IPS-20b (cell line): ENCODE measurements around the gene WEE2.

ENCODE experiments used
- H3K27ac ChIP-seq: one replicate; pipeline ENCODE4 v1.5.1; 2013; ENCODE audit warnings: low read length
- H3K27me3 ChIP-seq: 2 replicates; pipeline ENCODE4 v1.6.1; 2013; ENCODE audit warnings: mild to moderate bottlenecking, low read length, inconsistent platforms; ENCODE audit not compliant: insufficient read depth
- H3K36me3 ChIP-seq: 2 replicates; pipeline ENCODE4 v1.6.1; 2013; ENCODE audit warnings: low read depth, mild to moderate bottlenecking, inconsistent platforms, low read length, moderate library complexity; ENCODE audit not compliant: insufficient read depth
- H3K4me1 ChIP-seq: 2 replicates; pipeline ENCODE4 v1.6.1; 2013; ENCODE audit warnings: mild to moderate bottlenecking, control low read depth, inconsistent platforms, low read length, moderate library complexity; ENCODE audit not compliant: insufficient read depth
- H3K4me3 ChIP-seq: 2 replicates; pipeline ENCODE4 v1.5.1; 2013; ENCODE audit warnings: mild to moderate bottlenecking, low read length, inconsistent platforms
- H3K9ac ChIP-seq: 2 replicates; pipeline ENCODE4 v1.6.1; 2013; ENCODE audit warnings: low read depth, mild to moderate bottlenecking, inconsistent platforms, low read length, moderate library complexity
- H3K9me3 ChIP-seq: 2 replicates; pipeline ENCODE4 v1.6.1; 2013; ENCODE audit warnings: mild to moderate bottlenecking, low read depth, low read length, inconsistent platforms; ENCODE audit not compliant: insufficient read depth

The WEE2 gene

GRCh38 chr7:141704112-141704511 lies 4.0 kb upstream of the WEE2 start:
- Histone ChIP-seq H3K9me3 (no peaks in the 10 kb centered on the region), H3K4me1 (peaks cover 12% of the 10 kb centered on the region), H3K9ac (no peak overlapping the region), H3K27me3 (peaks cover 30% of the 10 kb centered on the region), H3K36me3 (no peaks in the 10 kb centered on the region), H3K4me3 (no peak overlapping the region), H3K27ac (no peak overlapping the region)

DNA sequence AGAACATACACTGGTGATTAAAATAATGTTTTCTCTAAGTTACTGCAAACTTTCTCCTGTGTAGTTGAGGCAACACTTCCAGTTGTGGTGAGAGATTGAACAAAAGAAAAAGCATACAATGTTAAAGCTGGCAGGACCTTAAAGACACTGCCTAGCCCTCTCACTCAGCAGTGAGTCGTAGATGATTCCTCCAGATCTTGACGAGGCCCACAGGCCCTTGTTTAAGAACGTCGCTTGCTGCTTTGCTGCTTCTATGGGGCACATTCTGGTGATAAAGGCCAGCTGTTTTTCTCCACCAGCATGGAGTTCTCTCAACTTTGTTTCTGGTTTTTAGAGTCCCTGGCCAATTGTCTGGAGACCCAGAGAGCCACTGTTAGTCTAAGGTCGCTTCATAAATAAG lies 3.4 kb upstream of the WEE2 start:
- Histone ChIP-seq H3K9ac (no peak overlapping the region), H3K4me3 (no peak overlapping the region), H3K36me3 (no peaks in the 10 kb centered on the region), H3K27ac (no peak overlapping the region), H3K27me3 (peaks cover 30% of the 10 kb centered on the region), H3K9me3 (no peaks in the 10 kb centered on the region), H3K4me1 (peaks cover 12% of the 10 kb centered on the region)

DNA sequence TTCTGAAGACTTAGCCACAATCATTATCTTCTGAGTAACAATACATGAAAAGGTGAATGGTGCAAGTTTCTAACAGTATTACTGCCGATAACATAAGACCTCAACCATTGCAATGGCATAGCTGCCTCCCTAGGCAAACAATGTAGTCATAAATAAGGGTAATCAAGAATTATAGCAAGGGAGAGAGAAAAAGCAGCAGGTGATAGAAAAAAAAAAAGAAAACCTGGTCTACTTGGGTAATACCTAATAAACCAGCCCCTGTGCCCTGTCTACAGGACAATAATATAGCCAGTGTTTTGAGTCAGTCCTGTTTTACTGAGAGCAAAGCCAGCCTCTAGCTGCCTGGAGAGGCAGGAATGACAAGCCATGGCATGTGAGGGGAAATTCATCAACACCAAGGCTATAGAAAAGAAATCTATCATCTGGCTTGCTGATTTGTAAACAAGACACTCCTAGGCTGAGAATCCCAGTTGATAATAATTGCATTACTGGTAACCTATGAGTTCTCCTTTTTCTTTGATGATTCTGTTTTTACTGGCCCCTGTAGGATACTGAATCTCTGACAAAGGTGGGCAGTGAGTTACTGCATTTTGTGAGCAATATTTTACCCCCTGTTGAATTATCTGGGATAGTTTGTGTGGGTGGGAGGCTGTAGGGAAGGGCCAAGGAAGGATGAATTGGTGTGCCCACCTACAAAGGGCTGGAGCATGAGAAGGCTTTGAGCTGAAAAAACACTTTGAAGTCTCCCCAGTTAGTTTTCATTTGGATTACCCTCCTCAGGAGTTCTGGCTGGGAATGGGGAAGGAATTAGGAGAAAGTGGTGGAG lies 1.7 kb upstream of the WEE2 start:
- no peaks in the 10 kb centered on the region for H3K36me3 ChIP-seq
- H3K27me3 ChIP-seq = peaks cover 22% of the 10 kb centered on the region
- H3K4me3 ChIP-seq = no peak overlapping the region
- no peaks in the 10 kb centered on the region for H3K9me3 ChIP-seq
- peaks cover 15% of the 10 kb centered on the region for H3K4me1 ChIP-seq
- no peak overlapping the region for H3K9ac ChIP-seq
- H3K27ac ChIP-seq = no peak overlapping the region

- Histone ChIP-seq H3K27me3 (0 out of 2 replicates have a peak, but pooled peaks cover 2% of the 10 kb centered on the region), H3K36me3 (no peaks in the 10 kb centered on the region), H3K9ac (no peak overlapping the region), H3K27ac (no peak overlapping the region), H3K4me1 (peaks cover 15% of the 10 kb centered on the region), H3K9me3 (no peaks in the 10 kb centered on the region), H3K4me3 (no peak overlapping the region)
These were observed 1.2 kb downstream of the WEE2 start for GRCh38 chr7:141709318-141709717.

- H3K4me3 ChIP-seq = no peak overlapping the region
- H3K27me3 ChIP-seq = no peaks in the 10 kb centered on the region
- peaks cover 12% of the 10 kb centered on the region for H3K4me1 ChIP-seq
- no peak overlapping the region for H3K27ac ChIP-seq
- H3K9me3 ChIP-seq = no peaks in the 10 kb centered on the region
- no peaks in the 10 kb centered on the region for H3K36me3 ChIP-seq
- no peak overlapping the region for H3K9ac ChIP-seq
These were observed 1.6 kb downstream of the WEE2 start for GRCh38 chr7:141709749-141710148.

GRCh38 chr7:141710301-141710700 lies 2.1 kb downstream of the WEE2 start:
- Histone ChIP-seq H3K9ac (no peak overlapping the region), H3K27me3 (no peaks in the 10 kb centered on the region), H3K36me3 (no peaks in the 10 kb centered on the region), H3K9me3 (no peaks in the 10 kb centered on the region), H3K27ac (no peak overlapping the region), H3K4me3 (no peak overlapping the region), H3K4me1 (peaks cover 12% of the 10 kb centered on the region)

- Histone ChIP-seq H3K9ac (no peak overlapping the region), H3K4me1 (peaks cover 7% of the 10 kb centered on the region), H3K27ac (no peak overlapping the region), H3K9me3 (no peaks in the 10 kb centered on the region), H3K4me3 (no peak overlapping the region), H3K27me3 (no peaks in the 10 kb centered on the region), H3K36me3 (no peaks in the 10 kb centered on the region)
These were observed 4.6 kb downstream of the WEE2 start for GRCh38 chr7:141712603-141713255.

DNA sequence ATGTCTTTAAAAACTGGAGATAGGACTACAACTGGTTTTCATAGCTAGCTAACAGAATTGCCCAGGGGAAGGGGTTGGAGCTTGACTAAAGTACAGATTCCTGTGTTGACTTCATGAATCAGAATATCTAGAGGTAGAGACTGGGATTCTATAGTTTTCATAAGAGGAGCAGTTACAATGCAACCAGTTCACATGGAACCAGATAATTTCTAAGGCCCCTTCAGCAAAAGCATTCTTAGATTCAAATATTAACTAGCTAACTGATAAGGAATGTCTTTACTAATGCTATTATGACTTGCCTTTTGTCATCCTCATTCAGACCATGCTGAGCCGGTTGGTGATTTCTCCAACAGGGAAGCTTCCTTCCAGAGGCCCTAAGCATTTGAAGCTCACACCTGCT lies 5.7 kb downstream of the WEE2 start:
- H3K9ac ChIP-seq = no peak overlapping the region
- peaks cover 7% of the 10 kb centered on the region for H3K4me1 ChIP-seq
- no peaks in the 10 kb centered on the region for H3K36me3 ChIP-seq
- H3K4me3 ChIP-seq = no peak overlapping the region
- no peaks in the 10 kb centered on the region for H3K9me3 ChIP-seq
- H3K27me3 ChIP-seq = no peaks in the 10 kb centered on the region
- H3K27ac ChIP-seq = no peak overlapping the region

DNA sequence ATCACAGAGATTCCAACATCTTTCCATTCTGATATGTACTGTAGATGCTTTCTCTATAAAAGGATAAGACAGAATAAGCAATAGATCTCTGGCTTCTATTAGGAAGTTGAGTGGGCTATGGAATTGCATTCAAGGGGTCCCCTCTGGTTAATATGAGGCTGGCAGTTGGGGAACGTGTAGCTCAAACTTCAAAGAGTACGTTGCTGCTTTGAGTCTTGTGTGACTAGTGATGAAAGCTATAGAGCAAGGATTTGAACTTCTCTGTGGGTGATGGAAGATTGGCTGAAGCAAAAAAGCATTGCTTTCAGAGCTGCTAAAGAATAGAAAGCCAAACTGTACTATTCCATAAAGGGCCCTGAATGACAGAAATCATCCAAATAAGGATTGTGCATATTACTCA lies 6.4 kb downstream of the WEE2 start:
- H3K9ac ChIP-seq = no peak overlapping the region
- H3K9me3 ChIP-seq = no peaks in the 10 kb centered on the region
- no peaks in the 10 kb centered on the region for H3K36me3 ChIP-seq
- H3K4me1 ChIP-seq = peaks cover 7% of the 10 kb centered on the region
- no peaks in the 10 kb centered on the region for H3K27me3 ChIP-seq
- H3K4me3 ChIP-seq = no peak overlapping the region
- no peak overlapping the region for H3K27ac ChIP-seq

GRCh38 chr7:141715018-141715417 lies 6.9 kb downstream of the WEE2 start:
- no peak overlapping the region for H3K4me3 ChIP-seq
- no peaks in the 10 kb centered on the region for H3K9me3 ChIP-seq
- H3K4me1 ChIP-seq = peaks cover 7% of the 10 kb centered on the region
- no peak overlapping the region for H3K9ac ChIP-seq
- no peak overlapping the region for H3K27ac ChIP-seq
- H3K27me3 ChIP-seq = no peaks in the 10 kb centered on the region
- no peaks in the 10 kb centered on the region for H3K36me3 ChIP-seq

- H3K4me1 ChIP-seq = peaks cover 4% of the 10 kb centered on the region
- no peak overlapping the region; the same call in 1 of the 2 replicates for H3K4me3 ChIP-seq
- H3K9me3 ChIP-seq = no peaks in the 10 kb centered on the region
- no peaks in the 10 kb centered on the region for H3K27me3 ChIP-seq
- H3K36me3 ChIP-seq = no peaks in the 10 kb centered on the region
- H3K27ac ChIP-seq = no peak overlapping the region
- no peak overlapping the region for H3K9ac ChIP-seq
These were observed 7.9 kb downstream of the WEE2 start for GRCh38 chr7:141715794-141716689.
